Glomerular visceral epithelial cell (primary cell): ENCODE results near the gene LRFN2.

Experiments used
- DNase-seq: peaks from one replicate; pipeline ENCODE4 v3.0.0-alpha.2; 2016; ENCODE audit errors: extremely low spot score

Gene LRFN2

DNA sequence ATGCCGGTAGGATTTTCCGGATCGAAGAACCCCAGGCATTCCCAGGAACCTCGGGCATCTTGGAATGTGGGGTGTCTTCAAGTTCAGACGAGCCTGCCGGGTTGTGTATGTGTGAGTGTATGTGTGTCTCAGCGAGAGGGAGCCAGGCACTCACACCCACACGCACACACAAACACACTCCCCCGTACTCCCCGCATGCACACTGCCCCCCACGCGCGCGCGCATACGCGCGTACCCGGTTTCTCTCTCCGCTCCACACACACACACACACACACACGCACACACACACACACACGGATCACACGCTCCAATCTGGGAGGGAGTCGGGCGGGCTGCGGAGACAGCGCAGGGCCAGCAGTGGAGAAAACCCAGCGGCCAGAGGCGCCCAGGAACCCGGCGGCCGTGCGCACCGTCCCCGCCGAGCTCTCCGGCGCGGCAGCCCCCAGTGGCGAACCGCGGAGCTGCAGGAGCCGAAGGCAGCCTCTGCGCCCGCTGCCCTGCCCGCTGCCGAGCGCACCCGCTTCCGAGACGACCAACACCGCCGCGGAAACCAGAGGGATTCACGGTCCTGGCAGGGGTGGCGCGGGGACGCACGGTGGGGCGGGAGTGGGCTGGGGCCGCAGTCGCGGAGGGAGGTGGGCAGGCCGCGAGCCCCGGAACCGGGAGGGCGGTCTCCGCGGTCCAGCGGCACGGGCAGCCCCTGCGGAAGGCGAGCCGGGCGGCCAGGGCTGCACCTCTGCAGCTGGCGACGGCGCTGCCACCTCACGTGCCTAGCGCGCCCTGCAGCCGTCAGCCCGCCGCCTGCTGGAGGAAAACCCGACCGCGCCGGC lies at the start of gene LRFN2:
LRFN2 (minus strand) TSS at position 125 of the 830 bp plus-strand sequence.
- DNase-seq = peak; percentile 70

DNA sequence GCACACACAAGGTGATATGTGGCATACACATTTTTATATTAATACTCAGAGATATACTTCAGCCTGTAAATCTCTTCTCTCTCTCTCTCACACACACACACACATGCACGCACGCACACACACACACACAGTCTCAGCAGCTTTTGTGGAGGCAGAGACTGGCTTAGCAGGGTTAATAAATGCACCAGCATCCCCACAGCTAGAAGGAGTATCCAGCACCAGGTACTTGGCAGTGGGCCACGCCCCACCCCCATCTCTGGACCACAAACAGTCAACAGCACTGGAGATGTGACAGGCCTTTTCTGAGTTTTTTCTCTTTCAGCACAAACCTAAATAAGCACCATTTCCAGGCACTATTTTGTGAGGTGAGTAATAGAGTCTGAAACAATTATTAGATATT lies 47.3 kb upstream of the LRFN2 start:
- no peak for DNase-seq

DNA sequence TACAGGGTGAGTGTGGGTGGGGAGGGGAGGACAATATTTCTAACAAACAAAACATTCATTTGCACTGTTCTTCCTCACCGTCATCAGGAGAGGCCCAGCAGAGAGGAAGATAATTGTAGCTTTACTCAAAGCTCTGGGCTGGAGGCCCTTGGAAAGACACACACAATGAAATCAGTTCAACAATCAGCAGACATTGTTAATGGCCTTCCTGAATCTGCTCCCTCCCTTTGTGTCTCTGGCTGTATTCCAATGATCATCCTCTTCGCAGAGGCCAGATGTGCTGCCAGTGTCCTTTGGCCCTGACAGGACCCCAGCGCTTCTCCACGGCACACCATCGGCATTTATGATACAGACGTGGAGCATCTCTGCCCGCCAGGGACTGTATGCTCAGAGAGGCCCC lies 44.6 kb upstream of the LRFN2 start:
- no peak for DNase-seq

GRCh38 chr6:40630488-40630887 lies 43.3 kb upstream of the LRFN2 start:
- DNase-seq = no peak

DNA sequence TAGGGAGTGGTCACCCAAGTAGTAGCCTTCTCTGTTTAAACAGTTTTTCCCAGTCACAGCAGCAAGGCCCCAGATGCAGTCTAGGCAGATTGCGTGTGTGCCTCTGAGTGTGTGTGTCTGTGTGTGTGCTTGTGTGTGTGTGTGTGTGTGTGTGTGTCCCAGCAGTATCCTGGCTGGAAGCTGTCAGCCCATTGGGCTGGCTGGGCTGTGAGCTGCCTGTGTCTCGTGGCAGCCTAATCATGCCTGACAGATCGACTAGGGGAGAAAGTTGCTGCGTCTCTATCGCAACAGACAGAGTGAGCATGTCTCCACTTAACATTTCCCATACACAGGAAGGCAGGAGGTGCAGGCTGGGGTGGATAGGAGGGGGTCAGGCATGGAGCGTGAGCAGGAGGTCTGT lies 42.9 kb upstream of the LRFN2 start:
- DNase-seq = no peak

GRCh38 chr6:40629463-40629862 lies 42.3 kb upstream of the LRFN2 start:
- DNase-seq = no peak

DNA sequence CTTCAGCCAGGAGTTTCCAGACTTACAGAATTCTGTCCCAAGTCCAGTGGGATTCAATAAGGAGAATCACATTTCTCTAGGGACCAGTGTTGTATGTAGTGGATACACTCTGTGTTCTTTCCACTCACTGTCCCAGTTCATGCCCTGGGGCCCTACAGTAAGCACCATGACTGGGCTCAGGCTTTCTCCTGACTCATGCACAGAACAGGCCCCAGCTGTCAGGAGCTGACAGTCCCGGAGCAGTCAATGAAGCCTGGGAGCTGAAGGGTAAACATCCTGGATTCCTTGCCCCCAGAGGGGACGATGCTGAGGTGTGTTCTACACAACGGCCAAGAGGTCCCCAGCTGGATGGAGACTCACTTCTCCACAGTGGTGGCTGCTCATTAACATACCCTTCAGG lies 40.2 kb upstream of the LRFN2 start:
- DNase-seq = no peak

GRCh38 chr6:40626886-40627285 lies 39.7 kb upstream of the LRFN2 start:
- no peak for DNase-seq

GRCh38 chr6:40623932-40624331 lies 36.8 kb upstream of the LRFN2 start:
- DNase-seq = no peak

DNA sequence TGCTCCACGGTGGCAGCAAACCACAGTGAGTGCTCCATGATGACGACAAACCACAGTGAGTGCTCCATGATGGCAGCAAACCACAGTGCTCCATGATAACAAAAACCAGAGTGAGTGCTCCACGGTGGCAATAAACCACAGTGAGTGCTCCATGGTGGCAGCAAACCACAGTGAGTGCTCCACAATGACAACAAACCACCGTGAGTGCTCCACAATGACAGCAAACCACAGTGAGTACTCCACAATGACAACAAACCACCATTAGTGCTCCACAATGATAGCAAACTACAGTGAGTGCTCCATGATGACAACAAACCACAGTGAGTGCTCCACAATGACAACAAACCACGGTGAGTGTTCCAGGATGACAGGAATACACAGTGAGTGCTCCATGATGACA lies 36.0 kb upstream of the LRFN2 start:
- DNase-seq = no peak

- no peak for DNase-seq
These were observed 33.5 kb upstream of the LRFN2 start for GRCh38 chr6:40620574-40621240.

DNA sequence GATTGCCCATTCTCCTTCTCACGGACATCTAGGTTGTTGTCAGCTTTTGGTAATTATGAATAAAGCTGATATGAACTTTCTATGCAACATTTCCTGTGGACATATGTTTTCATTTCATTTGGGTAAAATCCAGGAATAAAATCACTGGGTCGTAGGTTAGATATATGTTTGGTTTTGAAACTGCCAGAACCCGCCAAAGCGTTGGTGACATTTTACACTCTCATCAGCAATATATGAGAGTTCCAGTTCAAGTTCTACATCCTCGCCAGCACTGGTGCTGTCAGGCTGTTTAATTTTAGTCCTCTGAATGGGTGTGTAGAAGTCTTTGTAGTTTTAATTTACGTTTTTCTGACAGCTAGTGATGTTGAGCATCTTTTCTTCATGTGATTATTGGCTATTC lies 27.5 kb upstream of the LRFN2 start:
- DNase-seq = no peak

DNA sequence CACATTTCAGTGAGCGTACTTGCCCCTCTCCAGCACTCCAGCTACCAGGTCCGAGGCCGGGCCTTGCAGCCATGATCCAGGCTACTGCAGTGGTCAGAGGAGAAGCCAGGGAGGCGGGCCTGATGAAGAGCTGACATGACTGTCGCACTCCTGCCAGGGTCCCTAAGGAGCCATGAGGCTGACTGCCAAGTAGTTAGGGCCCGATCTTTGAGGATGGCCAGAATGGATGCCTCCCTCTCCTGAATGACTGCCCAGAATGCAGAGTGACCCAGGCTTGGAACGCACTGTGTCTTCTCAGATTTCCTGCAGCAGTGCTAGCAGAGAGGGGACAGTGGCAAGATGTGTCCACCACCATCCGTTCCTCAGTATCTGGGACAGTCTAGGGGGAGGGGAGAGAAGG lies 24.7 kb upstream of the LRFN2 start:
- DNase-seq = no peak

- no peak for DNase-seq
These were observed 24.3 kb upstream of the LRFN2 start for GRCh38 chr6:40611434-40611833.

DNA sequence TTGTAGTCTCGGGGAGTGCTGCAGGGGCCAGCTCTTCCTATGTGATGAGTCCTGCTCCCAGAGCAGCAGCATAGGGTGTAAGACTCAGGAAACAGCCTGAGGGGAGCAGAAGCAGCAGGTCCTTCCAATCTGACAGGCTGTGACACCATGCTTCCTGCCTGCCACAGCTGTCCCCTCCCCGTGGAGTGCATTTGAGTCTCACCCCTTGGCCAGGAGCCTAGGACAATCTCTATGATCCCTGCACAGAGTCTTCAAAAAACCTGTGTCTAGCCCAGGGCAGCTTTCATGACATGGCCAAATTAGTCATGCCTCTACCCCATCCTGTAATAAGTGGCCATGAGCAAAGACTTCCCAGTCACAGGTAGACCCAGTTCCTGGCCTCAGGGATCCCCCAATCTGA lies 23.1 kb upstream of the LRFN2 start:
- no peak for DNase-seq

- no peak for DNase-seq
These were observed 19.8 kb upstream of the LRFN2 start for GRCh38 chr6:40606981-40607380.

DNA sequence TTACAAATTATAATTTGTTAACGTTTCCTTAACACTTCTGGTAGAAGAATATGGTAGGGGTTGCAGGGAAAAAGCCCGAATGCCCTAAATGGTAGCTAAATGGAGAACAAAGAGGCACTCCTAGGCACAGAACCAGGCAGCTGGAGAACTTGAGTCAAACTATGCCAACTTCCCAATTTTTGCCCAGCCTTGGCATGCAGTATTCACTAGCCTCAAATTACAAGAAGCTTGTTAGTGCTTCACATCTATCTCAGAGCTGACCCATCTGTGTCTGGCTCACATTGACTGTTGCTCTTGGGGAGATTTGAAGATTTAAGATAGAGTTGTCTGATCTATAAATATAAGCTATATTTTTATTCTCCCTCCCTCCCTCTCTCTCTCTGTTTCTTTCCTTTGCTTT lies 19.4 kb upstream of the LRFN2 start:
- no peak for DNase-seq

DNA sequence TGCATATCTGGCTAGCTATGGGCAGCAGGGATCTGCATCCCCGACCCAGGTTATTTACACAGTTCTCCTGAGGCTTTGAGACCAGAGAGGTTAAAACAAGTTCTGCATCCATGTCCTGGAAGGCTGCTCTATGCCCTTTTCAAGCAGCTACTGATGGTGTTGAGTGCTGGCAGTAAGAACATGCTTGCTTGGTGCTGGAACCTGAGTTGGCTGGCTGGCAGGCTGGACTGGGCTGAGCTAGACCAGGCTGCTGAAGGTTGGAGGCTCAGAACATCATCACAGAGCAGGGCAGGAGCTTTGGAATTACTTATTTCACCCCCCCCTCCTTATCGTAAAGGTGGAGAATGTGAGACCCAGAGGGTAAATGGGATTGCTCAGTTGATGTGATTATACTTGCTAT lies 16.9 kb upstream of the LRFN2 start:
- DNase-seq = no peak

- DNase-seq = no peak
These were observed 12.4 kb upstream of the LRFN2 start for GRCh38 chr6:40599555-40599954.

DNA sequence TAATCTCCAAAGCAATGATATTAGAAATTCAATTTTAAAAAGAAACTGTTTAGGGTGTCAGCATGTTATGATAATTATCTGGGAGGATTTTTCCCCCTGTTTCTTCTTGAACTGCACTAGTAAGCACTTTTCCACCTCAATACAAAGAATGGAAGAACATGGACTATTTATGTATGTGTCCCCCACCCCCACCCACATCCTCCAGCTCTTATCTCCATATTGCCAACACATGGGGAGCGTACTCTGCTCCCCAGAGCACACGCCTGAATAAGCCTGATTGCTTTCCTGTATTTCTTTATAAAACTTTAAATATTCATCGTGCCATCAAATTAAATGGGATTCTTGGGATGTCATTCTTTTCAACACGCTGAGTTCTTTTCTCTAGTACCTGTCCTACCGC lies 11.4 kb upstream of the LRFN2 start:
- DNase-seq = no peak

GRCh38 chr6:40597301-40597700 lies 10.1 kb upstream of the LRFN2 start:
- no peak for DNase-seq

- DNase-seq = no peak
These were observed 1.3 kb upstream of the LRFN2 start for GRCh38 chr6:40588480-40588879.

DNA sequence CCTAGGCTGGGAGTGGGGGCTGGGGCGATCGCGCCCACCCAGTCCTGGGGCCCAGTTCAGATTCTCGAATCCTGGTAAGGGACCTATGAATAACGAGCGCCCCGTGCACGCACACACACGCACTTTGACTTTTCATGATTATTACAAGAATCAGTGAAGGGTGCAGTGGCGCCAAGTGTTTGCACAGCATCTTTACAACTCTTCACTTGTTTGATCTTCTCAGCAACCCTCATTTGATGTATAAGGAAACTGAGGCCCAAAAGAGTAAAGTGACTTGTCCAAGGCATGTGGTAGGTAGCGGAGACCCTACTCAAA lies 863 bp upstream of the LRFN2 start:
- no peak for DNase-seq
